HepG2 (cell line): Measurements from ENCODE around the gene CCT8. TPM values are rescaled to one million over a fixed set of nuclear protein-coding genes. Genes with fewer than 3 reads are reported as not detected.

Experiments used
- ARNT2 ChIP-seq: sonication (generic); formaldehyde crosslinking; IDR thresholded peaks from 2 replicates; pipeline ENCODE4 v1.8.0; 2022; ENCODE audit warnings: mild to moderate bottlenecking, low read depth, missing genetic modification reagents, moderate library complexity
- BHLHE40 ChIP-seq: IDR thresholded peaks from 2 replicates; pipeline ENCODE4 v1.6.1; 2011; ENCODE audit warnings: low read length, improper control_type of control experiment
- CC2D1A ChIP-seq: sonication (generic); formaldehyde crosslinking; IDR thresholded peaks from 2 replicates; pipeline ENCODE4 v1.8.1; 2023; ENCODE audit warnings: mild to moderate bottlenecking, missing genetic modification reagents
- EEA1 ChIP-seq: sonication (generic); formaldehyde crosslinking; IDR thresholded peaks from 2 replicates; pipeline ENCODE4 v1.5.1; 2020; ENCODE audit warnings: mild to moderate bottlenecking, missing genetic modification reagents, borderline replicate concordance
- ESRRA ChIP-seq: sonication (generic); formaldehyde crosslinking; IDR thresholded peaks from 2 replicates; pipeline ENCODE4 v1.5.1; 2020; ENCODE audit warnings: mild to moderate bottlenecking, low read depth, missing genetic modification reagents
- FOXA3 ChIP-seq: IDR thresholded peaks from 2 replicates; pipeline ENCODE4 v1.6.1; 2016; ENCODE audit warnings: missing genetic modification reagents, missing compliant biosample characterization
- FOXJ3 ChIP-seq: sonication (generic); formaldehyde crosslinking; IDR thresholded peaks from 2 replicates; pipeline ENCODE4 v1.4.0; 2020; ENCODE audit warnings: missing genetic modification reagents, mild to moderate bottlenecking, borderline replicate concordance
- FOXO1 ChIP-seq: sonication (generic); formaldehyde crosslinking; IDR thresholded peaks from 2 replicates; pipeline ENCODE4 v1.4.0; 2020; ENCODE audit warnings: missing genetic modification reagents
- MTA1 ChIP-seq: sonication (generic); formaldehyde crosslinking; IDR thresholded peaks from 2 replicates; pipeline ENCODE4 v1.4.0; 2020; ENCODE audit warnings: missing genetic modification reagents, mild to moderate bottlenecking, borderline replicate concordance
- NCOR1 ChIP-seq: fragments of 200-600 bp; sonication (generic); IDR thresholded peaks from 2 replicates; pipeline ENCODE4 v1.7.0; 2017; ENCODE audit warnings: antibody characterized with exemption, low read length, borderline replicate concordance
- NFIB ChIP-seq: sonication (generic); formaldehyde crosslinking; IDR thresholded peaks from 2 replicates; pipeline ENCODE4 v1.9.0; 2021; ENCODE audit warnings: missing genetic modification reagents, mild to moderate bottlenecking, borderline replicate concordance
- NR1H2 ChIP-seq: sonication (generic); formaldehyde crosslinking; IDR thresholded peaks from 2 replicates; pipeline ENCODE4 v1.8.1; 2022; ENCODE audit warnings: low read depth, missing genetic modification reagents, borderline replicate concordance
- REPIN1 ChIP-seq: sonication (generic); formaldehyde crosslinking; IDR thresholded peaks from 2 replicates; pipeline ENCODE4 v1.8.0; 2022; ENCODE audit warnings: missing genetic modification reagents, low read depth, mild to moderate bottlenecking, borderline replicate concordance
- SMYD3 ChIP-seq: sonication (generic); formaldehyde crosslinking; IDR thresholded peaks from 2 replicates; pipeline ENCODE4 v1.8.1; 2023; ENCODE audit warnings: mild to moderate bottlenecking, missing genetic modification reagents
- ZNF10 ChIP-seq: sonication (generic); formaldehyde crosslinking; IDR thresholded peaks from 2 replicates; pipeline ENCODE4 v1.4.0; 2020; ENCODE audit warnings: mild to moderate bottlenecking, low read depth, missing genetic modification reagents, borderline replicate concordance
- ZNF558 ChIP-seq: sonication (generic); formaldehyde crosslinking; IDR thresholded peaks from 2 replicates; pipeline ENCODE4 v1.9.0; 2022; ENCODE audit warnings: mild to moderate bottlenecking, missing genetic modification reagents, borderline replicate concordance
- ZNF598 ChIP-seq: sonication (generic); formaldehyde crosslinking; IDR thresholded peaks from 2 replicates; pipeline ENCODE4 v1.5.1; 2020; ENCODE audit warnings: mild to moderate bottlenecking, missing genetic modification reagents, borderline replicate concordance
- ZNF788 ChIP-seq: sonication (generic); formaldehyde crosslinking; IDR thresholded peaks from 2 replicates; pipeline ENCODE4 v1.5.0; 2020; ENCODE audit warnings: mild to moderate bottlenecking, missing genetic modification reagents, borderline replicate concordance
- polyA plus RNA-seq, 8 experiments: library from polyadenylated mRNA; depleted of rRNA in 3 of 8; stranded (reverse) in 7 of 8; unstranded in 1 of 8; fragments of >200 nt; fragmentation: Illumina TruSeq in 4 of 8; extraction: Trizol in 4 of 8; gene quantifications; 2 replicates each; pipeline versions ENCODE4 v1.2.1 to v1.2.3, GENCODE V29; 2011 to 2016; ENCODE audit warnings: low read depth in 4 of 8, missing spikeins in 1 of 8, mixed read lengths in 1 of 8; ENCODE audit not compliant: insufficient read depth in 1 of 8
- total RNA-seq, 5 experiments: library from RNA; depleted of rRNA; stranded (reverse); fragments of >200 nt; fragmentation: Illumina TruSeq; extraction: Trizol; gene quantifications; 2 replicates each; pipeline ENCODE4 v1.2.3, GENCODE V29; 2016; ENCODE audit warnings: low read depth in 1 of 5
- TF ChIP-seq, protein P1 (sequence below): sonication (generic); formaldehyde crosslinking; IDR thresholded peaks from 2 replicates; pipeline ENCODE4 v1.5.0; 2020; ENCODE audit warnings: mild to moderate bottlenecking, missing genetic modification reagents, moderate library complexity
- TF ChIP-seq, protein P2 (sequence below): sonication (generic); formaldehyde crosslinking; IDR thresholded peaks from 2 replicates; pipeline ENCODE4 v1.4.0; 2020; ENCODE audit warnings: missing genetic modification reagents
- TF ChIP-seq, protein P3 (sequence below): sonication (generic); formaldehyde crosslinking; IDR thresholded peaks from 2 replicates; pipeline ENCODE4 v1.5.0; 2020; ENCODE audit warnings: mild to moderate bottlenecking, low read depth, missing genetic modification reagents, borderline replicate concordance

Gene CCT8
- total and polyA plus RNA-seq, 2 of the 13 experiments (the other 11 are each of a cell fraction or from before 2014, with no cell fraction given): 127 to 325 TPM

DNA sequence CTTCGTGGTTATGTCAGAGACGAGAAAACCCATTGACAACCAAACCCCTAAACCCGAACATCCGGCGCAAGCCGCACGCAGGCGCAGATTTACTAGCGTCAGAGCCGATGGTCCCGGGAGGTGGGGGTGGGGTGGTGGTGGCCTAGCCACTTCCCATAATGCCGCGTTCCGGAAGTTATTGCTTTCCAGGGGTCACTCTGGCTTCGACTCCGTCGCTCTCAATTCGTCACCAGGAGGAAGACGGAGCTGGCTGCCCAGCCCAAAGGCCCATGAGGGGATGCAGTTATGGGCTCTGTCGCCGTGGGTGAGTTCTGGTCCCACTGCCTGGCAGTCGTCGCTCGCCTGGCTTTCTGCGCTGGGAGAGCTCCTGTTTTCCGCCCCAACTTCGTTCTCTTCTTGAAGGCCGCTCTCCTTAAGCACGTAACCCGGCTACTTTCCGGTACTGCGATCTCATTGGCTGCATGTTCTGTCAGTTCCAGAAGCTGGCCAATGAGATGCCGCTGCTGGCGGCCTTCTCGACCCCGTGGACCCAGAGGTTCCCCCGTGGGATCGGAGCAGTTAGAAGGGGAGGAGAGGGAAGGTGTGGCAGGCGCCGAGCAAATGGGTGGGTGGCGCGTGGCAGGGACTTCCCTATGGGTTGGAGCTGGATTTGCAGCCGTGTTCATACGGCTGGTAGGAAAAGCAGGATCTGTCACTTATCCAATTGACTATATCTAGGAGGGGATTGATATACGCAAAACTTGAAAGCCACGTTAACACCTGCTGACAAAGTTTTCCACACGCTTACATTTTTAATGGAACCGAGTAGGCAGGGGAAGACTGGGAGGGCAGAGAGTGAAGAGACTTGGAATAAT lies 48.7 kb downstream of the CCT8 start, which contains the start of gene USP16 (continued):
- TF ChIP-seq, protein P1, sequence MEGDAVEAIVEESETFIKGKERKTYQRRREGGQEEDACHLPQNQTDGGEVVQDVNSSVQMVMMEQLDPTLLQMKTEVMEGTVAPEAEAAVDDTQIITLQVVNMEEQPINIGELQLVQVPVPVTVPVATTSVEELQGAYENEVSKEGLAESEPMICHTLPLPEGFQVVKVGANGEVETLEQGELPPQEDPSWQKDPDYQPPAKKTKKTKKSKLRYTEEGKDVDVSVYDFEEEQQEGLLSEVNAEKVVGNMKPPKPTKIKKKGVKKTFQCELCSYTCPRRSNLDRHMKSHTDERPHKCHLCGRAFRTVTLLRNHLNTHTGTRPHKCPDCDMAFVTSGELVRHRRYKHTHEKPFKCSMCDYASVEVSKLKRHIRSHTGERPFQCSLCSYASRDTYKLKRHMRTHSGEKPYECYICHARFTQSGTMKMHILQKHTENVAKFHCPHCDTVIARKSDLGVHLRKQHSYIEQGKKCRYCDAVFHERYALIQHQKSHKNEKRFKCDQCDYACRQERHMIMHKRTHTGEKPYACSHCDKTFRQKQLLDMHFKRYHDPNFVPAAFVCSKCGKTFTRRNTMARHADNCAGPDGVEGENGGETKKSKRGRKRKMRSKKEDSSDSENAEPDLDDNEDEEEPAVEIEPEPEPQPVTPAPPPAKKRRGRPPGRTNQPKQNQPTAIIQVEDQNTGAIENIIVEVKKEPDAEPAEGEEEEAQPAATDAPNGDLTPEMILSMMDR (CRISPR knock-in tag): no peak
- TF ChIP-seq REPIN1 (CRISPR knock-in tag) (peak; percentile 53; the same call in 1 of the 2 replicates), CC2D1A (CRISPR knock-in tag) (no peak), NFIB (CRISPR knock-in tag) (no peak), SMYD3 (CRISPR knock-in tag) (0 out of 2 replicates have a peak, but pooled peaks have one; percentile 77), ZNF558 (peak; percentile 96; the same call in 1 of the 2 replicates), ZNF10 (CRISPR knock-in tag) (no peak), MTA1 (no peak), FOXJ3 (0 out of 2 replicates have a peak, but pooled peaks have one; percentile 29), FOXA3 (CRISPR knock-in tag) (peak; percentile 8; the same call in 1 of the 2 replicates), BHLHE40 (peak; percentile 1; the same call in 1 of the 2 replicates), EEA1 (CRISPR knock-in tag) (no peak), ESRRA (CRISPR knock-in tag) (no peak), ZNF788 (0 out of 2 replicates have a peak, but pooled peaks have one; percentile 83), ZNF598 (0 out of 2 replicates have a peak, but pooled peaks have one; percentile 21), NR1H2 (no peak), ARNT2 (CRISPR knock-in tag) (peak; percentile 45; the same call in 1 of the 2 replicates), NCOR1 (peak; percentile 21; the same call in 1 of the 2 replicates), FOXO1 (CRISPR knock-in tag) (no peak)
- TF ChIP-seq, protein P2, sequence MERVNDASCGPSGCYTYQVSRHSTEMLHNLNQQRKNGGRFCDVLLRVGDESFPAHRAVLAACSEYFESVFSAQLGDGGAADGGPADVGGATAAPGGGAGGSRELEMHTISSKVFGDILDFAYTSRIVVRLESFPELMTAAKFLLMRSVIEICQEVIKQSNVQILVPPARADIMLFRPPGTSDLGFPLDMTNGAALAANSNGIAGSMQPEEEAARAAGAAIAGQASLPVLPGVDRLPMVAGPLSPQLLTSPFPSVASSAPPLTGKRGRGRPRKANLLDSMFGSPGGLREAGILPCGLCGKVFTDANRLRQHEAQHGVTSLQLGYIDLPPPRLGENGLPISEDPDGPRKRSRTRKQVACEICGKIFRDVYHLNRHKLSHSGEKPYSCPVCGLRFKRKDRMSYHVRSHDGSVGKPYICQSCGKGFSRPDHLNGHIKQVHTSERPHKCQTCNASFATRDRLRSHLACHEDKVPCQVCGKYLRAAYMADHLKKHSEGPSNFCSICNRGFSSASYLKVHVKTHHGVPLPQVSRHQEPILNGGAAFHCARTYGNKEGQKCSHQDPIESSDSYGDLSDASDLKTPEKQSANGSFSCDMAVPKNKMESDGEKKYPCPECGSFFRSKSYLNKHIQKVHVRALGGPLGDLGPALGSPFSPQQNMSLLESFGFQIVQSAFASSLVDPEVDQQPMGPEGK (CRISPR knock-in tag): 0 out of 2 replicates have a peak, but pooled peaks have one; percentile 42
- TF ChIP-seq, protein P3, sequence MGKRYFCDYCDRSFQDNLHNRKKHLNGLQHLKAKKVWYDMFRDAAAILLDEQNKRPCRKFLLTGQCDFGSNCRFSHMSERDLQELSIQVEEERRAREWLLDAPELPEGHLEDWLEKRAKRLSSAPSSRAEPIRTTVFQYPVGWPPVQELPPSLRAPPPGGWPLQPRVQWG (CRISPR knock-in tag): no peak
